Transverse colon (tissue), 4 donors: ENCODE measurements around the gene GPBP1L1.

Source experiments
- CTCF ChIP-seq, 5 experiments: fragments of 200-600 bp in 3 of 5; fragments of 450-650 bp in 2 of 5; sonication (generic) in 3 of 5; IDR thresholded peaks; 1 replicate in 2 of 5; 2 replicates in 3 of 5; pipeline ENCODE4 v1.5.1; 2016 to 2017; ENCODE audit warnings: antibody characterized with exemption in 5 of 5, inconsistent platforms in 3 of 5, mild to moderate bottlenecking in 2 of 5, moderate library complexity in 1 of 5
- POLR2AphosphoS5 ChIP-seq, 3 donors: sonication (generic); formaldehyde crosslinking; IDR thresholded peaks; one replicate each; pipeline ENCODE4 v1.6.1; 2016; ENCODE audit warnings: antibody characterized with exemption in 3 of 3

GRCh38 chr1:45673956-45674355 is 12.4 kb downstream of the GPBP1L1 start:
- no peak for TF ChIP-seq CTCF (IDR thresholded peaks at IDR 0.05)
- no peak for TF ChIP-seq POLR2AphosphoS5 (IDR thresholded peaks at IDR 0.05)
